Measurements from ENCODE around the gene MGLL.

Gene MGLL

GRCh38 chr3:127824151-127824825, 2.0 kb upstream of the MGLL start:
- no peak overlapping the region for H3K4me3 ChIP-seq (ENCODE audit: low read depth in 1 of 2, low read length in 2 of 2)
- peaks cover 36% of the 10 kb centered on the region for H3K27me3 ChIP-seq (ENCODE audit: insufficient read depth, low read length, poor library complexity)
- peaks cover 10% of the 10 kb centered on the region for H3K9me3 ChIP-seq (ENCODE audit: insufficient read depth, low read length, severe bottlenecking)
- no peak overlapping the region for H3K27ac ChIP-seq (ENCODE audit: low read length)
- H3K9ac ChIP-seq (ENCODE audit: low read depth, low read length), result no peak overlapping the region
- no peak overlapping the region for H3K4me2 ChIP-seq (ENCODE audit: insufficient read depth, low read length)
- no peak for ATAC-seq (ENCODE audit: insufficient read depth, low read depth)
- H4K20me1 ChIP-seq (ENCODE audit: insufficient read depth, low read length), result no peaks in the 10 kb centered on the region
- no peaks in the 10 kb centered on the region for H3K79me2 ChIP-seq (ENCODE audit: insufficient read depth, low read length)
- H3K36me3 ChIP-seq (ENCODE audit: insufficient read depth, low read length), result no peaks in the 10 kb centered on the region
- DNase-seq, result no peak
- no peak overlapping the region for H2AFZ ChIP-seq (ENCODE audit: low read depth, low read length)
- no peak for TF ChIP-seq CTCF (IDR thresholded peaks at IDR 0.05; ENCODE audit: borderline replicate concordance, extremely low read depth, low read length, poor library complexity, severe bottlenecking)
- TF ChIP-seq EZH2 (IDR thresholded peaks at IDR 0.05; ENCODE audit: borderline replicate concordance, low read depth, low read length, severe bottlenecking), result no peak
- no peaks in the 10 kb centered on the region for H3K4me1 ChIP-seq (ENCODE audit: insufficient read depth, low read length)

- Histone ChIP-seq H3K4me2 (ENCODE audit: insufficient read depth, low read length) (no peak overlapping the region), H3K9ac (ENCODE audit: low read depth, low read length) (no peak overlapping the region)
These were observed 1.1 kb upstream of the MGLL start for GRCh38 chr3:127823426-127823857.

GRCh38 chr3:127822682-127823425, 539 bp upstream of the MGLL start:
- Histone ChIP-seq H3K9me3 (ENCODE audit: insufficient read depth, low read length, severe bottlenecking) (no peaks in the 10 kb centered on the region), H3K4me3 (ENCODE audit: low read depth in 1 of 2, low read length in 2 of 2) (no peak overlapping the region), H3K79me2 (ENCODE audit: insufficient read depth, low read length) (no peaks in the 10 kb centered on the region), H3K4me1 (ENCODE audit: insufficient read depth, low read length) (no peaks in the 10 kb centered on the region), H3K36me3 (ENCODE audit: insufficient read depth, low read length) (no peaks in the 10 kb centered on the region), H4K20me1 (ENCODE audit: insufficient read depth, low read length) (no peaks in the 10 kb centered on the region), H3K27me3 (ENCODE audit: insufficient read depth, low read length, poor library complexity) (peaks cover 36% of the 10 kb centered on the region), H2AFZ (ENCODE audit: low read depth, low read length) (no peak overlapping the region), H3K9ac (ENCODE audit: low read depth, low read length) (no peak overlapping the region), H3K4me2 (ENCODE audit: insufficient read depth, low read length) (no peak overlapping the region), H3K27ac (ENCODE audit: low read length) (no peak overlapping the region)
- no peak for ATAC-seq (ENCODE audit: insufficient read depth, low read depth)
- DNase-seq, result no peak
- no peak for TF ChIP-seq CTCF (IDR thresholded peaks at IDR 0.05; ENCODE audit: borderline replicate concordance, extremely low read depth, low read length, poor library complexity, severe bottlenecking)
- TF ChIP-seq EZH2 (IDR thresholded peaks at IDR 0.05; ENCODE audit: borderline replicate concordance, low read depth, low read length, severe bottlenecking), result no peak

More at GRCh38 chr3:127823426-127823857, 1.1 kb upstream of the MGLL start:
- ATAC-seq (ENCODE audit: insufficient read depth, low read depth) (no peak), DNase-seq (no peak)
- Histone ChIP-seq H3K36me3 (ENCODE audit: insufficient read depth, low read length) (no peaks in the 10 kb centered on the region), H3K4me3 (ENCODE audit: low read depth in 1 of 2, low read length in 2 of 2) (no peak overlapping the region), H3K4me1 (ENCODE audit: insufficient read depth, low read length) (no peaks in the 10 kb centered on the region), H3K79me2 (ENCODE audit: insufficient read depth, low read length) (no peaks in the 10 kb centered on the region), H4K20me1 (ENCODE audit: insufficient read depth, low read length) (no peaks in the 10 kb centered on the region), H3K9me3 (ENCODE audit: insufficient read depth, low read length, severe bottlenecking) (peaks cover 4% of the 10 kb centered on the region), H3K27me3 (ENCODE audit: insufficient read depth, low read length, poor library complexity) (peaks cover 36% of the 10 kb centered on the region), H2AFZ (ENCODE audit: low read depth, low read length) (no peak overlapping the region), H3K27ac (ENCODE audit: low read length) (no peak overlapping the region)
- TF ChIP-seq CTCF (IDR thresholded peaks at IDR 0.05; ENCODE audit: borderline replicate concordance, extremely low read depth, low read length, poor library complexity, severe bottlenecking), result no peak
- TF ChIP-seq EZH2 (IDR thresholded peaks at IDR 0.05; ENCODE audit: borderline replicate concordance, low read depth, low read length, severe bottlenecking), result no peak
